ENCODE measurements around the gene ADGRV1.
"Not testable (repeated sequence)": the region's sequence is repeated elsewhere in the genome, so short reads cannot be mapped to it uniquely, and the experiment has no call there.

ADGRV1 gene

GRCh38 chr5:90830058-90830457 lies 271.5 kb downstream of the ADGRV1 start:
- no peak for DNase-seq

GRCh38 chr5:90833753-90834152 lies 275.2 kb downstream of the ADGRV1 start:
- no peak for DNase-seq

- DNase-seq = no peak
Measured at GRCh38 chr5:90834711-90835110, 276.1 kb downstream of the ADGRV1 start.

- DNase-seq = peak; percentile 68
Measured at GRCh38 chr5:90843443-90843842, 284.8 kb downstream of the ADGRV1 start.

- no peak for DNase-seq
Measured at GRCh38 chr5:90844931-90845330, 286.3 kb downstream of the ADGRV1 start.

GRCh38 chr5:90845723-90846554 lies 287.3 kb downstream of the ADGRV1 start:
- no peak for DNase-seq

- not testable (repeated sequence) for DNase-seq
Measured at GRCh38 chr5:90847606-90848005, 289.0 kb downstream of the ADGRV1 start.

GRCh38 chr5:90849939-90850338 lies 291.3 kb downstream of the ADGRV1 start:
- no peak for DNase-seq

GRCh38 chr5:90852531-90852930 lies 293.9 kb downstream of the ADGRV1 start:
- no peak for DNase-seq

- DNase-seq = no peak
Measured at GRCh38 chr5:90853750-90854149, 295.2 kb downstream of the ADGRV1 start.

- peak; percentile 56 for DNase-seq
Measured at GRCh38 chr5:90854169-90854568, 295.6 kb downstream of the ADGRV1 start.

GRCh38 chr5:90855296-90856010 lies 296.9 kb downstream of the ADGRV1 start:
- DNase-seq = no peak

- DNase-seq = no peak
Measured at GRCh38 chr5:90861843-90862586, 303.4 kb downstream of the ADGRV1 start.

GRCh38 chr5:90865180-90865579 lies 306.6 kb downstream of the ADGRV1 start:
- DNase-seq = no peak

GRCh38 chr5:90866333-90866732 lies 307.7 kb downstream of the ADGRV1 start:
- DNase-seq = peak; percentile 65

GRCh38 chr5:90866915-90867731 lies 308.5 kb downstream of the ADGRV1 start:
- peak; percentile 36 for DNase-seq

GRCh38 chr5:90868799-90869198 lies 310.2 kb downstream of the ADGRV1 start:
- DNase-seq = no peak

GRCh38 chr5:90871391-90871991 lies 312.9 kb downstream of the ADGRV1 start:
- DNase-seq = no peak

- DNase-seq = peak; percentile 49
Measured at GRCh38 chr5:90873033-90873517, 314.5 kb downstream of the ADGRV1 start.

- DNase-seq = no peak
Measured at GRCh38 chr5:90874066-90874465, 315.5 kb downstream of the ADGRV1 start.

GRCh38 chr5:90875456-90875855 lies 316.9 kb downstream of the ADGRV1 start:
- no peak for DNase-seq

GRCh38 chr5:90876366-90876765 lies 317.8 kb downstream of the ADGRV1 start:
- no peak for DNase-seq

Data from hematopoietic multipotent progenitor cell treated with erythropoietin and hydrocortisone succinate and interleukin-3 and kit ligand, for 4 days (in vitro differentiated cells).